ENCODE results near the gene NOP9. TPM values are rescaled to one million over a fixed set of nuclear protein-coding genes. Genes with fewer than 3 reads are reported as not detected.

Gene NOP9
- total and polyA plus RNA-seq, 2 experiments from 2014 or later = 2.5 to 23.7 TPM

GRCh38 chr14:24315807-24316596 lies 16.4 kb downstream of the NOP9 start:
- Histone ChIP-seq H3K9me2 (ENCODE audit: insufficient read depth) (no peaks in the 10 kb centered on the region), H3K4me1 (ENCODE audit: insufficient read depth) (peaks cover 20% of the 10 kb centered on the region), H3F3A (ENCODE audit: insufficient read depth) (peaks cover 14% of the 10 kb centered on the region), H3K79me2 (ENCODE audit: insufficient read depth) (no peaks in the 10 kb centered on the region), H3K4me3 (no peak overlapping the region), H3K27ac (no peak overlapping the region), H3K9me3 (ENCODE audit: low read depth) (no peaks in the 10 kb centered on the region), H2AFZ (no peak overlapping the region; the same call in 1 of the 2 replicates), H3K27me3 (replicated peaks; ENCODE audit: insufficient read depth) (no peaks in the 10 kb centered on the region; the same call in 1 of the 2 replicates), H3K4me2 (ENCODE audit: unreplicated experiment) (no peak overlapping the region), H3K9ac (no peak overlapping the region), H4K20me1 (ENCODE audit: insufficient read depth) (no peaks in the 10 kb centered on the region), H3K36me3 (ENCODE audit: low read depth) (no peaks in the 10 kb centered on the region)
- TF ChIP-seq EZH2phosphoT487 (IDR thresholded peaks at IDR 0.05; ENCODE audit: insufficient read depth, low read depth) (no peak), EZH2 (IDR thresholded peaks at IDR 0.05; ENCODE audit: insufficient read depth, poor library complexity, severe bottlenecking) (no peak)
- peak; percentile 36 for DNase-seq
- WGBS, 2 experiments (ENCODE audit: low coverage in 1 of 2, low lambda C conversion rate in 2 of 2, missing lambda C conversion rate in 2 of 2) = 36 to 44% methylated on average over 63 to 69 of the region's 70 CpGs
- in situ Hi-C loops (cut with MboI) = no loop called here

- no peak for DNase-seq
- no peaks in the 10 kb centered on the region; the same call in 1 of the 2 replicates for H3K27me3 ChIP-seq (replicated peaks; ENCODE audit: insufficient read depth)
- H3K79me2 ChIP-seq (ENCODE audit: insufficient read depth) = no peaks in the 10 kb centered on the region
- H2AFZ ChIP-seq = no peak overlapping the region
- in situ Hi-C loops (cut with MboI) = no loop called here
- peaks cover 14% of the 10 kb centered on the region for H3F3A ChIP-seq (ENCODE audit: insufficient read depth)
- no peak overlapping the region for H3K27ac ChIP-seq
- H3K4me1 ChIP-seq (ENCODE audit: insufficient read depth) = peaks cover 18% of the 10 kb centered on the region
- no peak overlapping the region for H3K4me3 ChIP-seq
- no peak overlapping the region for H3K4me2 ChIP-seq (ENCODE audit: unreplicated experiment)
- TF ChIP-seq EZH2 (IDR thresholded peaks at IDR 0.05; ENCODE audit: insufficient read depth, poor library complexity, severe bottlenecking) (no peak), EZH2phosphoT487 (IDR thresholded peaks at IDR 0.05; ENCODE audit: insufficient read depth, low read depth) (no peak)
- H4K20me1 ChIP-seq (ENCODE audit: insufficient read depth) = no peaks in the 10 kb centered on the region
- no peak overlapping the region for H3K9ac ChIP-seq
- WGBS, 2 experiments (ENCODE audit: low coverage in 1 of 2, low lambda C conversion rate in 2 of 2, missing lambda C conversion rate in 2 of 2) = 27 to 38% methylated on average over 15 to 18 of the region's 18 CpGs
- no peaks in the 10 kb centered on the region for H3K9me2 ChIP-seq (ENCODE audit: insufficient read depth)
- no peaks in the 10 kb centered on the region for H3K36me3 ChIP-seq (ENCODE audit: low read depth)
- no peaks in the 10 kb centered on the region for H3K9me3 ChIP-seq (ENCODE audit: low read depth)
These were observed 16.9 kb downstream of the NOP9 start for GRCh38 chr14:24316597-24316950.

GRCh38 chr14:24317141-24317928 lies 17.7 kb downstream of the NOP9 start:
- Histone ChIP-seq H3K4me3 (no peak overlapping the region), H3K27me3 (replicated peaks; ENCODE audit: insufficient read depth) (no peaks in the 10 kb centered on the region; the same call in 1 of the 2 replicates), H2AFZ (no peak overlapping the region), H3K27ac (no peak overlapping the region), H3F3A (ENCODE audit: insufficient read depth) (peaks cover 14% of the 10 kb centered on the region; the same call in 1 of the 2 replicates), H3K9me2 (ENCODE audit: insufficient read depth) (no peaks in the 10 kb centered on the region), H3K4me2 (ENCODE audit: unreplicated experiment) (no peak overlapping the region), H3K9me3 (ENCODE audit: low read depth) (no peaks in the 10 kb centered on the region), H3K9ac (no peak overlapping the region), H3K36me3 (ENCODE audit: low read depth) (no peaks in the 10 kb centered on the region), H3K4me1 (ENCODE audit: insufficient read depth) (peaks cover 13% of the 10 kb centered on the region), H4K20me1 (ENCODE audit: insufficient read depth) (no peaks in the 10 kb centered on the region), H3K79me2 (ENCODE audit: insufficient read depth) (no peaks in the 10 kb centered on the region)
- TF ChIP-seq EZH2 (IDR thresholded peaks at IDR 0.05; ENCODE audit: insufficient read depth, poor library complexity, severe bottlenecking) (no peak), EZH2phosphoT487 (IDR thresholded peaks at IDR 0.05; ENCODE audit: insufficient read depth, low read depth) (no peak)
- peak; percentile 80 for DNase-seq
- WGBS, 2 experiments (ENCODE audit: low coverage in 1 of 2, low lambda C conversion rate in 2 of 2, missing lambda C conversion rate in 2 of 2) = 82 to 85% methylated on average over 3 of the region's 3 CpGs
- in situ Hi-C loops (cut with MboI) = no loop called here

- H3K27ac ChIP-seq = no peak overlapping the region
- H3K36me3 ChIP-seq (ENCODE audit: low read depth) = no peaks in the 10 kb centered on the region
- no peaks in the 10 kb centered on the region; the same call in 1 of the 2 replicates for H3K27me3 ChIP-seq (replicated peaks; ENCODE audit: insufficient read depth)
- WGBS, 2 experiments (ENCODE audit: low coverage in 1 of 2, low lambda C conversion rate in 2 of 2, missing lambda C conversion rate in 2 of 2) = 74 to 78% methylated on average over 14 of the region's 14 CpGs
- no peak overlapping the region for H3K4me2 ChIP-seq (ENCODE audit: unreplicated experiment)
- H3K9me2 ChIP-seq (ENCODE audit: insufficient read depth) = no peaks in the 10 kb centered on the region
- H3K4me3 ChIP-seq = no peak overlapping the region
- H4K20me1 ChIP-seq (ENCODE audit: insufficient read depth) = no peaks in the 10 kb centered on the region
- H3K9me3 ChIP-seq (ENCODE audit: low read depth) = no peaks in the 10 kb centered on the region
- no peaks in the 10 kb centered on the region for H3K79me2 ChIP-seq (ENCODE audit: insufficient read depth)
- peaks cover 12% of the 10 kb centered on the region for H3K4me1 ChIP-seq (ENCODE audit: insufficient read depth)
- H2AFZ ChIP-seq = no peak overlapping the region
- no peak for TF ChIP-seq EZH2phosphoT487 (IDR thresholded peaks at IDR 0.05; ENCODE audit: insufficient read depth, low read depth)
- TF ChIP-seq EZH2 (IDR thresholded peaks at IDR 0.05; ENCODE audit: insufficient read depth, poor library complexity, severe bottlenecking) = no peak
- no peak overlapping the region for H3K9ac ChIP-seq
- in situ Hi-C loops (cut with MboI) = no loop called here
- no peak for DNase-seq
- peaks cover 14% of the 10 kb centered on the region; the same call in 1 of the 2 replicates for H3F3A ChIP-seq (ENCODE audit: insufficient read depth)
These were observed 21.7 kb downstream of the NOP9 start for GRCh38 chr14:24321212-24321975.

All from GM23248 (cell line).